ENCODE data around the gene ADARB2.

GRCh38 chr10:1654247-1654646, 83.1 kb downstream of the ADARB2 start:
- no peak for TF ChIP-seq POLR2AphosphoS5 (IDR thresholded peaks at IDR 0.05)
- no peak for TF ChIP-seq CTCF (IDR thresholded peaks at IDR 0.05)
